GM12891 (cell line): ENCODE data around the gene COL4A6.

Experiments
- POLR2A ChIP-seq: IDR thresholded peaks from 2 replicates; pipeline ENCODE4 v1.6.1; 2011; ENCODE audit warnings: low read depth, low read length, control low read depth
- POLR2AphosphoS5 ChIP-seq: IDR thresholded peaks from 2 replicates; pipeline ENCODE4 v1.6.1; 2011; ENCODE audit warnings: low read depth, low read length, control low read depth
- POU2F2 ChIP-seq: IDR thresholded peaks from 2 replicates; pipeline ENCODE4 v1.6.1; 2011; ENCODE audit warnings: low read depth, mild to moderate bottlenecking, control low read depth, low read length, moderate library complexity
- SPI1 ChIP-seq: IDR thresholded peaks from 2 replicates; pipeline ENCODE4 v1.6.1; 2011; ENCODE audit warnings: low read depth, low read length, control low read depth
- TAF1 ChIP-seq: IDR thresholded peaks from 2 replicates; pipeline ENCODE4 v1.6.1; 2011; ENCODE audit warnings: low read depth, low read length, control low read depth

GRCh38 chrX:108415891-108416290 is 22.3 kb downstream of the COL4A6 start:
- TF ChIP-seq POLR2A, result no peak
- TF ChIP-seq POLR2AphosphoS5, result no peak
- no peak for TF ChIP-seq TAF1
- no peak for TF ChIP-seq POU2F2
- no peak for TF ChIP-seq SPI1
